OCI-LY1 (cell line): ENCODE measurements around the gene WWOX.

ENCODE experiments used
- CTCF ChIP-seq: fragments of 200-600 bp; sonication (generic), shearing (Covaris generic); IDR thresholded peaks from 2 replicates; pipeline ENCODE4 v1.5.1; 2017; ENCODE audit warnings: mild to moderate bottlenecking, antibody characterized with exemption, low read length, moderate library complexity, mixed read lengths
- EZH2 ChIP-seq: fragments of 200-600 bp; sonication (generic), shearing (Covaris generic); IDR thresholded peaks from 2 replicates; pipeline ENCODE4 v1.8.0; 2017; ENCODE audit warnings: borderline replicate concordance, mixed run types, mild to moderate bottlenecking, antibody characterized with exemption, low read length, moderate library complexity, mixed read lengths

GRCh38 chr16:78230832-78231231 lies 131.4 kb downstream of the WWOX start:
- TF ChIP-seq CTCF = no peak
- TF ChIP-seq EZH2 = no peak
